OCI-M2 (cell line): Measurements from ENCODE around the gene WIZ.
A peak's percentile ranks its signal among the peaks of the same experiment; 100 is the strongest.

Experiments used
- DNase-seq: peaks from one replicate; lab custom pipeline; 2025; ENCODE audit not compliant: unreplicated experiment; lab: John Stamatoyannopoulos, UW

Gene WIZ

DNA sequence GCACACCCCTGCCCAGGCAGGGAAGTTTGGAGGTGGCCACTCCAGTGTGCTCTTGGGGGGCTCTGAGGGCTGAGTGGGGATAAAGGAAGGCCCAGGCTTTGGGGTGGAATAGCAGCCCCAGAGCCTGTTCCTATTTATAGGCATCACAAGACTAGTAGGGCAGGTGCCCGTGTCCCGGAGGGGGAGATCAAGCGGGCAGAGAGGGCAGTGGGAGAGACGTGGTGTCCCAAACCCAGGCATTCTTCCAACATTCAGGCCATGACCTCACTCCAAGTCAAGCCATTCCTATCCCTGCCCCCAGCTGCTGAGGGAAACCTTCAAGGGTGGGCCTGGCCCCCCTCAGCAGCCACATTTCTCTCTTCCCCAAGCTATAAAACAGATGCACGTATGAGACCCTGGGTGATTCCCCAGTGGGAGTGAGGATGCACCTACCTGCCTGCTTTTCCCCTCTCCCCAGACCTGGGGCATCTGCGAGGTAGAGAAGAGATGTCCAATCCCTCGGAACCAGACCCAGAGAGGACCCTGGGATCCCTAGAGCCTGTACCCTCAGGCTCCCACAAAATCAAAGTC lies 3.9 kb downstream of the WIZ start:
- DNase-seq = no peak

DNA sequence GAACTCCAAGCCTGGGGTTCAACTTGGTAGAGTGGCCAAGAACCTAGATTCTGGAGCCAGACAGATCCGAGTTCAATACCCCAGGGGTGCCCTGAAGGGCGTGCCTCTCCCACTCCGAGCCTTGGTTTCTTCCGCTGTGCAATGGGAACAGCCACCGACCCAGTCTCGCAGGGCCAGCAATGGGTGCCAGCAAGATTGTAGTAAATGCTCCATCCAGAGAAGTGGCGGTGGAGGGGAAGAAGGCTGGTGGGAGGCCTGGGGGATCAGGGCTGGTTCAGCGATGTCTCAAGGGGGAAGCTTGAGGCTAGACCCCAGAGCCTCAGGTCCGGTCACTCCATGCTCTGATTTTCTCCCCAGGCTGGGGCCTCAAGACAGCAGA lies 4.5 kb downstream of the WIZ start:
- no peak for DNase-seq

DNA sequence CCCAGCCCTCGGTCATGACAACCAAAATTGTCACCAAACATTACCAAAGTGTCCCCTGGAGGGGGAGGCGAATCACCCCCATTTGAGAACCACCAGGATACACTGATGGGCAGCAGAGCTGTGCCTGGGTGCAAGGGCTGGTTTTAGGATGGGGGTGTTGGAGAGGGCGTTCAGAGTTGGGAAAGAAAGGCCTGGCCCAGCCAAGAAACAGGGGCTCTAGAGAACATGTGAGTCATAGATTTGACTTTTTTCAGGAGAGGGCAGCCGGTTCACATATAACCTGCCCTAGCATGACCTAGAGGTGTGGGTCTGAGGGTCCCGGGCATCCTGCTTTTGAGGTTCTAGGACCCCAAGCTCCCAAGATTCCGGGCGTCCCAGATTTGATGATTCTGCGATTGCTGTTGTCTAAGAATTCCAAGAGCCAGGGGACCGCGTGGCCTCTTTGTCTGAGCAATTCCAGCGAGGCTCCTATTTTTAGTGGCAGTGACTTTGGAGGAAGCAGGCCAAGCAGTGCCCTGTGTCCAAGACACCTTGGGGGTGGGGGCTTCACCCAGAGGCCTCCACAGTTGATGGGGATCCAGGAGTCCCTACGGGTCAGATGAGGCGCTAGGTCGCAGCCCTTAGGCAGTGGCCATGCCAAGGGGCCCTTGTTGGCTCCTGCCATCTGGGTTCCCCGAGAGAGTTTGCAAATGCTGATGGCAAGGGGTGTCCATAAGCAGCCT lies 5.1 kb downstream of the WIZ start:
- DNase-seq = no peak

DNA sequence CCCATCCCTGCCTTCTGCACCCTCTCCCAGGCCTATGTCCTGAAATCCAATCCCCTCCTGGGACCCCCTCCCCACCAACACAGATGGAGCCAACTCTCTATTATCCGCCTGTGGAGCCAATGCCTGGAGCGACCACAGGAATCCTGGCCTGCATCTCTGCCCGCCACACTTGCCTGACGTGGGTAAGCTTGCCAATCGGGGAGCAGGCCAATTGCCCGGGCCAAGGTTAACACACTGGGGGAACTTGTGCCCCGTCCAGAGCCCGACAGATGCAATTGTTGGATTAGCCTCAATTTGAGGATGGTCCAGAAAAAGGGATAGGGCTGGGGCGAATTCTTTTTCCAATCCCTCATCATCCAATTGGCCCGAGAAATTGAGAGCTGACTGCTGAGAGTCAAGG lies 5.9 kb downstream of the WIZ start:
- no peak for DNase-seq

- no peak for DNase-seq
Measured at GRCh38 chr19:15443325-15443724, 6.4 kb downstream of the WIZ start.

GRCh38 chr19:15442142-15442920 lies 7.4 kb downstream of the WIZ start:
- no peak for DNase-seq

DNA sequence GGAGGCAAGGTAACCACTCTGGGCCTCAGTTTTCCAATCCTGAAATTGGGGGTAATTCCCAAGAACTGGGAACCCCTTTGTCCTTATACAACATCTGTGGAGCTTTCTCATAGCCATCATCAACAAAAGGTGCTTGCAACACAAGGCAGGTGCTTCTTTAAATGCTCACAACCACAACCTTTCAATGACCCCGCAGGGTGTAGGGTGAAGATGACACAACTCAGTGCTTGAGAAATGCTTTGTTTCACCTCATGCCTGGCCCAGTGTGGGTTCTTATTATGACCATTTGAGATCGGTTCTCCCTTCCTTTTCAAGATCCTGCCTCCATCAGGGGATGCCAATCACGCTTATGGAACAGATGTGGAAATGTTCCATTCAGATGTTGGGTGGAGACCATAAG lies 8.4 kb downstream of the WIZ start:
- no peak for DNase-seq

DNA sequence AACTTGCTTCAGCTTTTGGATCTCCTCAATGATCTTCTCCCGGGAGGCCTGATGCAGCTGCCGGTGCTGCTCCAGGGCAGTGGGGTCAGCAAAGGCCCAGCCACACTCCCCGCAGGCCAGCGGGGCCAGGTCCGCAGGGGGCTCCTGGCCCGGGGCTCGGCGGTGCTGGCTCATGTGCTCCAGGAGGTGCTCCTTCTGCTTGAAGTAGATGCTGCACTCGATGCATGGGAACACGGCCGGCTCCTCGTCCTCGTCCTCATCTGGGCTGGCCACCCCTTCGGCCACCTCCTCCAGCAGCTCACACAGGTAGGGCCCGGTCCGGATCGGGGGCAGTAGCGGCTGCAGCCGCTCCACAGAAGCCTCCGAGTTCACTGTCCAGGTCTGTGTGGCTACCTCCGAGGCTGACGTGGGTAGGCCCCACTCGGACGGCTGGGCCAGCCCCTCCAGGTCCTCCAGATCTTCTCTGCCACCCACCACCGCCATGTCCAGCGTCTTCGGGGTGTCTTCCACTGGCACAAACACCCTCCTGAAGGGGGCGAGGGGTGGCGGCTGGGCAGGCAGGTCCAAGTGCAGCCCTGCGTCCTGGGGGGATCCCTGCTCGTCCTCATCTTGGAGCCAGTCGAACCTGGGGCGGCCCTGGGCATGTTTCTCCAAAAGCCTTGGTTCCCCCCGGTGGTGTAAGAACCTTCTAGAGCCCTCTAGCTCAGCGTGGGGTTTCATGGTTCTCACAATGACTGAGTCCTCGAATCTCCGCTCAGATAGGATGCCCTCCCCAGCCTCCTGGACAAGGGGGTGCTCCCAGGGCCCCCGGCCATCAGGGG lies 9.7 kb downstream of the WIZ start:
- no peak for DNase-seq

DNA sequence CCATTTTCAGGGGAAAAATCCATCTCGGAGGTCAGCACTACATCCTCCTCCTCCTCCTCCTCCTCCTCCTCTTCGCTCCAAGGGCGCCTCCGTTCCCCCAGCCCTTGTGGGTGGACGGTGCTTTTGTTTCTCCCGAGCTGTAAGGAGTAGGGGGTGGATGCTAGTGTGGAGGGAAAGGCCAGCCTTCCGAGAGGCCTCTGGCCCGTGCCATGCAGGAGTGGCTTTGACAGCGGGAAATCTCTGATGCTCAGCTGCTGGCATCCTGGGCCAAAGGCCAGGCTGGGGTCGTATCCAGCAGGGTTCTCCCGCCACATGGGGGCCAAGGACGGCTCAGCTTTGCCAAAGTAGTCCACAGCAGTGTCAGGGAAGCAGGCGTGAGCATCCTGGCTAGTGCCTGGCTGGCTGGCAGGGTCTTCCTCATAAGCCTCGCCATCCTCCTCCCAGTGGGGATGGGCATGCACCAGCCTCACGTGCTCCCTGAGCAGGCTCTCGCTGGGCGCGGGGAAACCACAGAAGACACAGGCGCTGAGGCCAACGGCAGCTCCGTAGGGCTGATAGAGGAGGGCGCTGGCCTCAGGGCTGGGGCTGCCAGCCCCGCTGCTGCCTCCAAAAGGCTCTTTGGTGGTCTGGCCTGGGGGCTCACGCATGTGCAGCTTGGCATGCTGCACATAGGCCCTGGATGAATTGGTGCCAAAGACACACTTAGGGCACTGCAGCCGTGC lies 10.5 kb downstream of the WIZ start:
- DNase-seq = no peak

DNA sequence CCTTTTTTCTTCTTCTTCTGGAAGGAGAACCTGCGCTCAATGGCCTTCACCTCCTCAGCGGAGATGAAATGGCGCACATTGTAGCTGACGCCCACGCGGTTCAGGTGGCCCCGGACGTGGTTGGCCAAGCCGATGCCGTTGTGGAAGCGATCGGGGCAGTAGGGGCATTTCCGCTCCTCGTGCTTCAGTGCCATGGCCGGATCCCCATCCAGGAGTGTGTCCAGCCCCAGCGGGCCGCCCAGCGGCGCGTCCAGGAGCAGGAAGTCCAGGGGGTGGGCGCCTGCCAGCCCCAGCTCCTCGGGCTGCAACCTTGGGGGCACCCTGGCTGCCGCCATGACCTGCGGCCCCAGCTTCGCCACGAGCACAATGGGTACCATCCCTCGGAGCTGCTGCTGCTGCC lies 11.2 kb downstream of the WIZ start:
- no peak for DNase-seq

GRCh38 chr19:15438124-15438496 lies 11.6 kb downstream of the WIZ start:
- DNase-seq = no peak

DNA sequence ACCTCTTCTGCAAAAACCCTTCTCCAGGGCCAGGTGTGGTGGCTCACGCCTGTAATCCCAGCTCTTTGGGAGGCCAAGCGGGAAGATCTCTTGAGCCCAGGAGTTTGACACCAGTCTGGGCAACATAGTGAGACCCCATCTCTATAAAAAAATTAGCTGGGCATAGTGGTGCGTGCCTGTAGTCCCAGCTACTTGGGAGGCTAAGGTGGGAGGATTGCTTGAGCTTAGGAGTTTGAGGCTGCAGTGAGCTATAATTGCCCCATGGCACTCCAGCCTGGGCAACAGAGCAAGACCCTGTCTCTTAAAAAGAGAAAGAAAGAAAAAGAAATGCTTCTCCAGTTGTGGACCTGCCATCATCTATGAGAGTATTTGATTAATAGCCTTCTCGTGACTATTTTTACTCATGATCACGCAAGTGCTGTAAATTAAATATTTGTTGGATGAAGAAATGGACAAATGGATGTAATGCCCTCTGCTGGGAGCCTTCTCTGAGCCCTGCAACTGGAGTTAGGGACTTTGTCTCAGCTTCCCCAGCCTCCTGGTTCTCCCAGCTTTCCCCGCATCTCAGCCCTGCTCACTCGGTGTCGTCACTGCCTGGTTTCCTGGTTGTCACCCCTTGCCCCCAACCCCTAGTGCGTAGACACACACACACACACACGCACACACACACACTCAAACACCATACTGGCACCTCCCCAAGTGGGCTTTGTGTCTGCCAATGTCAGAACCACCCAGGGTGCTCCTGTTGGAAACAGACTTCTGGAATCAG lies 12.2 kb downstream of the WIZ start:
- no peak for DNase-seq

DNA sequence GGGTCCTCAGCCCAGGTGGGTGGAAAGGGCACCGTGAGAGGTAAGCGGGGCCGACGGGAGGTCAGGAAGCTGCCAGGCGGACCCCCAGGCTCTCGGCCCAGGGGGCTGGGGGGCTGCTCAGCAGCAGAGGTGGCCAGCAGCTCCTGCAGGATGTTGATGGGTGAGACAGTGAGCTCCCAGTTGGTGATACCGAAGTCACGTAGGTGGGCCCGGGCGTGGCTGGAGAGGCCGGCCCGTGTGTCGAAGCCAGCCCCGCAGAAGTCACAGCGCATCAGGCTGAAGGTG lies 13.0 kb downstream of the WIZ start:
- DNase-seq = no peak

DNA sequence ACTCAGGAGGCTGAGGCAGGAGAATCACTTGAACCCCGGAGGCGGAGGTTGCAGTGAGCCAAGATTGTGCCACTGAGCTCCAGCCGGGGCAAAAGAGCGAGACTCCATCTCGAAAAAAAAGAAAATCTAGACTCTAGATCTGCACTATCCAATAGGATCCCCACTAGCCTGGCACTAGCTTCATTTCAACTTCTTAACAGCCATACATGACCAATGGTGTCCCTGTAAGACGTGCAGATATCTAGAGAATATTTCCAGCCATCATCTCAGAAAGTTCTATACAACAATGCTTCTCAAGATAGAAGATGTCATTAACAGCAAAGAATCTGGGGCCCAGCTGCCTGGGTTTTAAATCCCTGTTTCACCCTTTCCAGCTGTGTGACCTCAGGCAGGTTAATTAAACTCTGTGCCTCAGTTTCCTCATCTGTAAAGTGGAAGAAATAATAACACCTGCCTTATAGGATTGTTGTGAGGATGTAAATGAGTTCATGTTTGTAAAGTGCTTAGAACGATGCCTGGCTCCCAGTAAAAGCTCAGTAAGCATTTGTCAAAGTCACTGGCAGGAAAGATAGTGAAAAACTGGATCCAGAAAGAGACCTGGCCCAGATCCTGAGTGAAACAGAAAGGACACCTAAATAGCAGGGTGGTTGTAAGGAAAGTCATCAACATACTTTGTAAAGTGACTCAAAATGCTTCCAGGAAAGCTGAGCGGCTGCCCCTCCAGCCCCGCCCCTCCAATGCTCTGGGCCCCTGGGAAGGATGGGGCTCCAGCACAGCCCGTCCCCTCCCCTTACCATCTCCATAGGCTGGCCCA lies 13.5 kb downstream of the WIZ start:
- no peak for DNase-seq

GRCh38 chr19:15433519-15434069 lies 16.2 kb downstream of the WIZ start:
- no peak for DNase-seq

- DNase-seq = peak; percentile 28
Measured at GRCh38 chr19:15432629-15433518, 16.9 kb downstream of the WIZ start.

GRCh38 chr19:15432018-15432494 lies 17.7 kb downstream of the WIZ start:
- DNase-seq = no peak

DNA sequence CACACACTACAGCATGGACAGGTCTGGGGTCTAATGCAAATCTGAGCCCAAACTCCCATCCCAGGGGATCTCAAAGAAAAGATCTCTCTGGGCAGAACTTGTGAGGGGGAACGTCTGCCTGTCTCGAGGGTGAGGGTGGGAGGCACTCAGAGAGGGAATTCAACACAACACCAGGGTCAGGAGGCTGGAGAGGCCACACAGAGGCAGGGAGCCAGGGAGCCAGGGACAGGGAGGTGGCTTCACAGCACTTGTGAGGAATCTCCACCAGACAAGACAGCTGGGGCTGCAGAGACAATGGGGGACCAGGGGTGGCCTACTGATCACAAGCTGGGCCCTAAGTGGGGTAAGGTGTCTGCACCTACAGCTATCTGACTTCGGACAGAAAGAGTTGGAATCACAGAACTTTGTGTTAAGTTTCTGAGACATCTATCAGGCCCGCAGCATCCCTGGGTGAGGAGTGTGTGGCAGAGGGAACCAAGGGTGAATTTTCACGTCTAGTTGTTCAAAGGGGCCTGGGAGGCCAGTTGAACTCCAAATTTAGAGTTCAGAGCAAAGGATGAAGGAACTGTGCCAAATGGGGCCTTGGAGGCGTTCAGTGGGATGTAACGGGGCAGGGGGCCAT lies 18.2 kb downstream of the WIZ start:
- no peak for DNase-seq
